Measurements from ENCODE around the gene TAF11. TPM values are rescaled to one million over a fixed set of nuclear protein-coding genes. Genes with fewer than 3 reads are reported as not detected.
"Not testable (repeated sequence)": the region's sequence is repeated elsewhere in the genome, so short reads cannot be mapped to it uniquely, and the experiment has no call there.

The TAF11 gene
- total RNA-seq, 1 donor from 2014 or later: 11.3 TPM

DNA sequence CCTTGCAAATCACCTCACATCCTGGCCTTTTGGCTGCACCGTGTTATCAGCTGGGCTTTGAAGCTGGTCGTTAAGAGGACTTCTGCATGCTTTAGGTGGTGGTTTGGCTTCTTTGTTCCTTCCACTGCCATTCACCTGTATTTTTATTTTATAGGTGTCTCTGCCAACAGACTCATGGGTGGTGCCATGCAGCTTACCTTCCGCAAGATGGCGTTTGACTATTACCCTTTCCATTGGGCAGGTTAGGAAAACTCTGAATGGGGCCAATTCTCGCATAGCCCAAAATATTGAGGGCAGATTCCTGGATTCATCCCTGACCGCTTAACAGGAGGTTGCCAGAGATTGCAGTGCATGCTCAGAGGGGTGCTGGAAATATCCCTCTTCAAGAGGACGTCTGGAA is 32.4 kb downstream of the TAF11 start:
- Histone ChIP-seq H3K4me3 (no peak overlapping the region), H3K4me1 (no peaks in the 10 kb centered on the region), H3K27me3 (no peaks in the 10 kb centered on the region), H3K9me3 (no peaks in the 10 kb centered on the region), H3K27ac (no peak overlapping the region), H3K36me3 (peaks cover 0 to 48% of the 10 kb centered on the region in 2 donors)
- DNase-seq (ENCODE audit: extremely low spot score in 2 of 2): no peak
- TF ChIP-seq POLR2A (IDR thresholded peaks at IDR 0.05) (no peak), POLR2AphosphoS5 (IDR thresholded peaks at IDR 0.05; ENCODE audit: insufficient read depth in 1 of 2, low read depth in 1 of 2) (no peak), CTCF (IDR thresholded peaks at IDR 0.05) (no peak)
- intact Hi-C loops (cut with DNase I): no loop called here

DNA sequence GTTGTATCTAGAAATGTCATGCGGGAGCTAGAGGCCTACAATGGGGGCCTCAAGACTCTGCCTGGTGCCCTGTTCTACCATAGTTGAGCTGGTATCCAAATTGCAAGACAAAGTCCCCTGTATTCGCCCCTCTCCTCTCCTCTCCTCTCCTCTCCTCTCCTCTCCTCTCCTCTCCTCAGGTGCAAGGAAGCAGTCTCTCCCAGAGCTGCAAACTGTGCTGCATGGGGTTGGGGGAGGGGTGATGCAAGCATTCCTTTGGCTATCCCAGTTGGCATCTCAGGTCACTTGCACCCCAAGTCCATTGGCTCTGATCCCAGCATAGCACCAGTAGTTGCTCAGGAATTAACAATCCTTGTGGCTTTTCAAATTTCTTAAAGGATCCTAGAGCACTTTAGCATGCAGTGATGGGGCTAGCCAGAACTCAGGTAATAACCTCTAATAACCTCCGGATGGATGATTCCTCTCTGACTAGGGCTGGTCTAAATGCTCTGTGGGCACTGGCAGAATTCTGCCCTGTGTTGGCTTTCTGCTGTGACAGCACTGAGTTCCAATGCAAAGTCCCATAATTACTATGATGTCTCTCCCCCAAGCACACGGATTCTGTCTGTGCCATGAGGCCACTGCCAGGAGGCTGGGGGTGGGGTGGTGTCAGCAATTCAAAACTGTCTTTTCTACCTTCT is 35.3 kb downstream of the TAF11 start:
- TF ChIP-seq POLR2A (IDR thresholded peaks at IDR 0.05): no peak
- no peak for TF ChIP-seq CTCF (IDR thresholded peaks at IDR 0.05)
- TF ChIP-seq POLR2AphosphoS5 (IDR thresholded peaks at IDR 0.05; ENCODE audit: insufficient read depth in 1 of 2, low read depth in 1 of 2): no peak
- Histone ChIP-seq H3K27ac (no peak overlapping the region), H3K9me3 (no peaks in the 10 kb centered on the region), H3K4me3 (no peak overlapping the region), H3K4me1 (no peaks in the 10 kb centered on the region), H3K27me3 (no peaks in the 10 kb centered on the region), H3K36me3 (peaks cover 0 to 26% of the 10 kb centered on the region in 2 donors)
- intact Hi-C loops (cut with DNase I): no loop called here
- DNase-seq (ENCODE audit: extremely low spot score in 2 of 2): no peak

DNA sequence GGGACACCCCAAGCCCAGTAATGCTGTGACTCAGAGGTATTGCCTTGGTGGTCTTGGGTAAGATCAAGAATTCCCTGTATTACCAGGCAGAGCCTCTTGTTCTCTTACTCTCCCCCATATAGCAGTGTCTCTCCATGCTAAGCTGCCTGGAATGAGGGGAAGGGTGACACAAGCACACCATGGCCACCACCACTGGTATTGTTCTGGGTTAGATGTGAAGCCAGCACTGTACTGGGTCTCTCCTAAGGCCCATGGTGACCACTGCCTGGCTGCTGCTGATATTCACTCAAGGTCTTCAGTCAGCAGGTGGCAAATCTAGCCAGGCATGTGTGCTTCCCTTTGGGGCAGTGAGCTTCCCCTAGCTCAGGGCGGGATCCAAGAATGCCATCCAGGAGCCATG is 36.5 kb downstream of the TAF11 start:
- intact Hi-C loops (cut with DNase I): no loop called here
- H3K4me1 ChIP-seq: no peaks in the 10 kb centered on the region
- H3K9me3 ChIP-seq: no peaks in the 10 kb centered on the region
- no peak for DNase-seq (ENCODE audit: extremely low spot score in 2 of 2)
- no peak overlapping the region for H3K4me3 ChIP-seq
- H3K27me3 ChIP-seq: no peaks in the 10 kb centered on the region
- H3K36me3 ChIP-seq: peaks cover 0 to 15% of the 10 kb centered on the region in 2 donors
- H3K27ac ChIP-seq: no peak overlapping the region
- TF ChIP-seq CTCF (IDR thresholded peaks at IDR 0.05) (no peak), POLR2A (IDR thresholded peaks at IDR 0.05) (no peak), POLR2AphosphoS5 (IDR thresholded peaks at IDR 0.05; ENCODE audit: insufficient read depth in 1 of 2, low read depth in 1 of 2) (no peak)

GRCh38 chr6:34849066-34849465 is 38.8 kb downstream of the TAF11 start:
- intact Hi-C loops (cut with DNase I); H3K9me3 ChIP-seq; H3K36me3 ChIP-seq; H3K4me1 ChIP-seq; H3K4me3 ChIP-seq; H3K27me3 ChIP-seq; DNase-seq (ENCODE audit: extremely low spot score in 2 of 2); H3K27ac ChIP-seq: not testable (repeated sequence)

GRCh38 chr6:34839666-34840352 is 48.0 kb downstream of the TAF11 start:
- no peak overlapping the region for H3K27ac ChIP-seq
- DNase-seq (ENCODE audit: extremely low spot score in 2 of 2): no peak
- no peak for TF ChIP-seq POLR2AphosphoS5 (IDR thresholded peaks at IDR 0.05; ENCODE audit: insufficient read depth in 1 of 2, low read depth in 1 of 2)
- TF ChIP-seq POLR2A (IDR thresholded peaks at IDR 0.05): no peak
- TF ChIP-seq CTCF (IDR thresholded peaks at IDR 0.05): no peak
- H3K4me3 ChIP-seq: no peak overlapping the region
- H3K36me3 ChIP-seq: peaks cover 0 to 6% of the 10 kb centered on the region in 2 donors
- no peaks in the 10 kb centered on the region for H3K9me3 ChIP-seq
- intact Hi-C loops (cut with DNase I): no loop called here
- no peaks in the 10 kb centered on the region for H3K27me3 ChIP-seq
- H3K4me1 ChIP-seq: no peaks in the 10 kb centered on the region

Data from vagina (tissue), 2 donors.